Ovary (tissue), 9 donors: ENCODE measurements around the gene EFEMP2. TPM values are rescaled to one million over a fixed set of nuclear protein-coding genes. Genes with fewer than 3 reads are reported as not detected.

Experiments
- DNase-seq, 5 donors: peaks; one replicate each; pipeline ENCODE4 v3.0.0-alpha.2; 2019 to 2020
- H3K27ac ChIP-seq, 2 donors: fragments of 200-600 bp; one replicate each; pipeline versions ENCODE4 v1.5.1 to v1.8.0; 2019 to 2022
- H3K27me3 ChIP-seq: fragments of 200-600 bp; one replicate; pipeline ENCODE4 v1.8.0; 2022
- H3K36me3 ChIP-seq: fragments of 200-600 bp; sonication (generic); one replicate; pipeline ENCODE4 v1.5.1; 2019
- H3K4me1 ChIP-seq: one replicate; pipeline ENCODE4 v1.8.1; 2013; ENCODE audit warnings: mild to moderate bottlenecking, moderate library complexity; ENCODE audit not compliant: insufficient read depth
- H3K4me3 ChIP-seq: fragments of 200-600 bp; sonication (generic); one replicate; pipeline ENCODE4 v1.5.1; 2017
- H3K9me3 ChIP-seq, 2 donors: fragments of 200-600 bp in 1 of 2; sonication (generic) in 1 of 2; one replicate each; pipeline versions ENCODE4 v1.5.1 to v1.8.1; 2013 to 2019; ENCODE audit warnings: mild to moderate bottlenecking in 1 of 2, moderate library complexity in 1 of 2
- CTCF ChIP-seq, 3 donors: fragments of 450-650 bp in 2 of 3; fragments of 200-600 bp in 1 of 3; IDR thresholded peaks; one replicate each; pipeline versions ENCODE4 v1.5.1 to v1.8.0; 2016 to 2022; ENCODE audit warnings: antibody characterized with exemption in 3 of 3, mild to moderate bottlenecking in 1 of 3
- EP300 ChIP-seq: sonication (generic); formaldehyde crosslinking; IDR thresholded peaks from one replicate; pipeline ENCODE4 v1.6.1; 2017; ENCODE audit warnings: antibody characterized with exemption
- POLR2A ChIP-seq: fragments of 450-650 bp; IDR thresholded peaks from one replicate; pipeline ENCODE4 v1.6.1; 2017; ENCODE audit warnings: antibody characterized with exemption, mild to moderate bottlenecking, moderate library complexity
- WGBS, 3 donors: extraction: QIAGEN DNeasy Blood & Tissue Kit in 1 of 3; methylation state at CpG; one replicate each; pipeline versions ENCODE4 v1.1.5 to v1.1.7; 2013 to 2017; 5-methylcytosine and 5-hydroxymethylcytosine counted together
- intact Hi-C, 4 donors: fragments of 100-400 bp; cut with DNase I; formaldehyde crosslinking; loops; one replicate each; pipeline versions ENCODE4 v1.11.0 to v1.15.1; 2022 to 2023
- polyA plus RNA-seq, 2 donors: library from polyadenylated mRNA; stranded (reverse); fragments of 200-250 nt in 1 of 2; fragments of 350-450 nt in 1 of 2; fragmentation: Illumina TruSeq in 1 of 2; extraction: RNeasy Lipid Tissue Mini Kit (QIAGEN cat#74804) in 1 of 2; gene quantifications; one replicate each; pipeline ENCODE4 v1.2.3, GENCODE V29; 2013 to 2014
- total RNA-seq, 7 donors: library from RNA; depleted of rRNA in 2 of 7; stranded (reverse); fragments of >200 nt in 2 of 7; fragmentation: NEBNext Ultra II Directional in 3 of 7; extraction: Animal tissue kit (Norgen Biotek cat#: 25700) in 3 of 7; gene quantifications; one replicate each; pipeline versions ENCODE4 v1.1.0 to v1.2.4, GENCODE V29; 2016 to 2023
- donor health status: DM: no; HTN: no; CAD: no; lungs with moderate emphysema.
- donor health status: DM: no; HTN: no; CAD: no.
- donor health status: Bipolar disorder and iron deficiency.
- donor health status: DM: yes; HTN: yes; CAD: no.
- donor health status: DM: no; HTN: no; CAD: no.
- donor health status: DM: yes; HTN: yes; CAD: no.

The EFEMP2 gene
- total and polyA plus RNA-seq, 9 donors: 46.6 to 172 (median 132) TPM

DNA sequence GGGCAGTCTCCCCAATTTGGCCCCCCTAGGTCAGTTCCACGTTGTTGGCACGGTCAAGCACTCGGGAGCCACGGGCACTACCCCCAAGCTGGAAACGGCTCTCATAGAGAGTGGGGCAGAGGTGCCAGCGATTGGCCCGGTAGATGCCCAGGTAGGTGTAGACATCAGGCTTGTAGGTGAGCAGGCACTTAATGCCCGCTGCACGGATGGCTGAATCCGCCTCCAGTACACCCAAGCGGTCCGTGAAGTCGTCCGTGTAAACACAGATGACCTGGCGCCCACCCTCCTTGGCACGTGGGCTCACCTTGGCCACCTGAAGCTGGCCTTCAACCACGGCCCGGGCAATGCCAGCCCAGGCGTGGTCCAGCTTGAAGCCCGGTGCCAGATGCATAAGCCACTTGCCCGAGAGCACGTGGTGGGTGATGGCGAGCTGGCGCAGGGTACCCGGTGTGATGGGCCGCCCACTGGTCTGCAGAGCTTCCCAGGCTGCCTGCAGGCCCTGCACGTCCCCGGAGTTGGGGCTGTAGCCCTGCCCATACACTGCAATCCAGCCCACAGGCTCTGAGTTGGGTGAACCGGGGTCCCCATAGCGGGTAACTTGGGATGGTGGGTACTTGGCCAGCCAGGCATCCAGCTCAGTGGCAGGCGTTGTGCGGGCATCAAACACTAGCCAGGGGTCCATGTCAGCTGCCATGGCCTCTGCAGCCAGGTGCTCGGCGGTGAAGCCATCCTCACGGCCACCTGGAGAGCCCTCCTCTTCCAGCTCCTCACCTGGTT is 45.0 kb upstream of the EFEMP2 start:
- H3K4me1 ChIP-seq: peaks cover 37% of the 10 kb centered on the region
- DNase-seq: peak in 4 of 5 donors; percentile 37 to 56 (median 56)
- TF ChIP-seq CTCF (IDR thresholded peaks at IDR 0.05): no peak
- no peak for TF ChIP-seq EP300
- TF ChIP-seq POLR2A: no peak
- H3K4me3 ChIP-seq: peak overlapping the region; percentile 92
- no peaks in the 10 kb centered on the region for H3K36me3 ChIP-seq
- no peaks in the 10 kb centered on the region for H3K27me3 ChIP-seq
- H3K9me3 ChIP-seq: no peaks in the 10 kb centered on the region
- H3K27ac ChIP-seq: peak overlapping the region; percentile 79 to 84
- intact Hi-C loops: loop anchor here in 1 of 4 donors (2.0 kb wide), 1 partner anchor 29 kb away; the partner anchor contains the start of gene FIBP
- 57 to 63% (median 61%) methylated on average over 29 to 35 of the region's 35 CpGs for WGBS, 3 donors

DNA sequence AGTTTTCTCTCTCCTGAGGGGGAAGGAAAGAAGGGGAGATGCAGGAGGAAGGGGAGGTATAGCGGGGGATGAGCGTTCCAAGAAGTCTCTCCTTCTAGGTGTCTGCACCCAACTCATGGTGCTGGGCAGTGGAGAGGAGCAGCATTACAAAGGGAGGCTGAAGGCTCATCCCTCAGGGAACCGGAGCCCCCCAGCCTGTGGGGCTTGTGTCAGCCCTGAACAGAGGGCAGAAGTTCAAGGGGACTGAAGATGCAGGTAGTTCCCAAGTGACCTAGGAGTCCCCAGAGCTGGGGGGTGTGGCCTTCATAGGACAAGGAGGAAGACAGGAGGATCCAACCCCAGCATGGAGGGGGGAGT is 44.5 kb upstream of the EFEMP2 start:
- H3K27me3 ChIP-seq: no peaks in the 10 kb centered on the region
- intact Hi-C loops: no loop called here
- peak in 1 of 5 donors; percentile 52 for DNase-seq
- H3K4me1 ChIP-seq: peaks cover 40% of the 10 kb centered on the region
- peak overlapping the region in 1 of 2 donors; percentile 43 for H3K27ac ChIP-seq
- peak overlapping the region; percentile 92 for H3K4me3 ChIP-seq
- H3K9me3 ChIP-seq: no peaks in the 10 kb centered on the region
- TF ChIP-seq EP300 (no peak), CTCF (IDR thresholded peaks at IDR 0.05) (no peak), POLR2A (no peak)
- WGBS, 3 donors: 77 to 81% (median 81%) methylated on average over 3 of the region's 3 CpGs
- H3K36me3 ChIP-seq: no peaks in the 10 kb centered on the region

DNA sequence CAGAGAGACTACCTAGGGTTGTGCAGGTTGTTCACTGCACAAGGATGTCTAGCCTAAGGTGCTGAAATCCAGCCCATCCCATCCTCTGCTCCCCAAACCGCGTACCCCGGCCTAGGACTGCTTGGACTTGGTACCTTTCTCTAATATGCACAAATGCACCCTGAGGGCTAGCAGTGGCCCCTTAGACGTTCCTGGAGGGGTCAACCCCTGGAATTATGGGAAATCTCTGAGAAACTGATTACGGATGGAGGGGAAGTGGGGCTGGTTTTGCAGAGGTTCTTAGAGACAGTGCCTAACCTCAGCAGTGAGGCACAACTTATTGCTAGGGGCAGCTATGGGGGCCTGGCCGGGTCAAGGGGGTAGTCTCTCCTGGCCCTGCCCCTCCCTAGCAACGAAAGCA is 43.8 kb upstream of the EFEMP2 start:
- TF ChIP-seq CTCF (IDR thresholded peaks at IDR 0.05): no peak
- no peak for TF ChIP-seq POLR2A
- no peak for TF ChIP-seq EP300
- DNase-seq: no peak
- Histone ChIP-seq H3K27me3 (no peaks in the 10 kb centered on the region), H3K4me1 (peaks cover 45% of the 10 kb centered on the region), H3K4me3 (no peak overlapping the region), H3K27ac (peak overlapping the region; percentile 58 to 79), H3K36me3 (no peaks in the 10 kb centered on the region), H3K9me3 (no peaks in the 10 kb centered on the region)
- intact Hi-C loops: no loop called here
- WGBS, 3 donors: 64 to 73% (median 68%) methylated on average over 7 of the region's 7 CpGs

- TF ChIP-seq CTCF (IDR thresholded peaks at IDR 0.05): no peak
- TF ChIP-seq POLR2A: no peak
- no peak for TF ChIP-seq EP300
- Histone ChIP-seq H3K27me3 (no peaks in the 10 kb centered on the region), H3K4me3 (no peak overlapping the region), H3K36me3 (no peaks in the 10 kb centered on the region), H3K9me3 (no peaks in the 10 kb centered on the region), H3K4me1 (peaks cover 46% of the 10 kb centered on the region), H3K27ac (peak overlapping the region; percentile 58 to 79)
- intact Hi-C loops: no loop called here
- 5 to 10% (median 8%) methylated on average over 13 of the region's 13 CpGs for WGBS, 3 donors
- peak; percentile 83 to 91 (median 86) for DNase-seq
Measured at GRCh38 chr11:65915821-65916251, 43.2 kb upstream of the EFEMP2 start.
